Measurements from ENCODE around the gene TARS1.

- TF ChIP-seq CTCF (IDR thresholded peaks at IDR 0.05) (no peak), EP300 (IDR thresholded peaks at IDR 0.05) (no peak), POLR2A (IDR thresholded peaks at IDR 0.05) (no peak)
These were observed 32.1 kb downstream of the TARS1 start for GRCh38 chr5:33472805-33473409.

Data from tibial nerve (tissue), 4 donors.